Measurements from ENCODE around the gene SLC26A5.
"Not testable (repeated sequence)": the region's sequence is repeated elsewhere in the genome, so short reads cannot be mapped to it uniquely, and the experiment has no call there.

The SLC26A5 gene, protein sequence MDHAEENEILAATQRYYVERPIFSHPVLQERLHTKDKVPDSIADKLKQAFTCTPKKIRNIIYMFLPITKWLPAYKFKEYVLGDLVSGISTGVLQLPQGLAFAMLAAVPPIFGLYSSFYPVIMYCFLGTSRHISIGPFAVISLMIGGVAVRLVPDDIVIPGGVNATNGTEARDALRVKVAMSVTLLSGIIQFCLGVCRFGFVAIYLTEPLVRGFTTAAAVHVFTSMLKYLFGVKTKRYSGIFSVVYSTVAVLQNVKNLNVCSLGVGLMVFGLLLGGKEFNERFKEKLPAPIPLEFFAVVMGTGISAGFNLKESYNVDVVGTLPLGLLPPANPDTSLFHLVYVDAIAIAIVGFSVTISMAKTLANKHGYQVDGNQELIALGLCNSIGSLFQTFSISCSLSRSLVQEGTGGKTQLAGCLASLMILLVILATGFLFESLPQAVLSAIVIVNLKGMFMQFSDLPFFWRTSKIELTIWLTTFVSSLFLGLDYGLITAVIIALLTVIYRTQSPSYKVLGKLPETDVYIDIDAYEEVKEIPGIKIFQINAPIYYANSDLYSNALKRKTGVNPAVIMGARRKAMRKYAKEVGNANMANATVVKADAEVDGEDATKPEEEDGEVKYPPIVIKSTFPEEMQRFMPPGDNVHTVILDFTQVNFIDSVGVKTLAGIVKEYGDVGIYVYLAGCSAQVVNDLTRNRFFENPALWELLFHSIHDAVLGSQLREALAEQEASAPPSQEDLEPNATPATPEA

DNA sequence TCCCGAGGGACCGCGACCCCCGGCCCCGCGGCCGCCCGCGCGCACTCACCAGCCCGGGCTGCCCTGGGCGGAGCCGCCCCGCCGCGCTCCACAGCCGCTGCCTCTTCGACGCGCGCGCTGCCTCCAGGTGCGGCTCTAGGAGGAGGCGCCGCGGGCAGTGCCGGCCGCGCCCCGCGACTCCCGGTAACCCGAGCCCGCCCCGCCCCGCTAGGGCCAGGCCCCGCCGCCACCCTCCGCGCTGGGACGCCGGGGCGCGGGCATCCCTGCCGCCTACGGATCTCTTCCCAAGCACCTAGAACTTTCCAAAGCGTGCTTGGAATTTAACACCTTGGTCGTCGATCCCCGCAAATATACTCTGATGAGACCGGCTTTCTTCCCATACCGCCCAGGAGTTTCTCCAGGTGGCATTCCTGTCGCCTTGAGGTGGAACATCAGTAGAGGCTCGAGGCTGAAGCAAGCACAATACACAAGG lies at the start of gene SLC26A5:
Gene SLC26A5, minus strand, starts transcription at position 159 of the 472 bp plus-strand sequence. CDS start 24,693 bp downstream, outside the sequence.
- DNase-seq, result no peak

DNA sequence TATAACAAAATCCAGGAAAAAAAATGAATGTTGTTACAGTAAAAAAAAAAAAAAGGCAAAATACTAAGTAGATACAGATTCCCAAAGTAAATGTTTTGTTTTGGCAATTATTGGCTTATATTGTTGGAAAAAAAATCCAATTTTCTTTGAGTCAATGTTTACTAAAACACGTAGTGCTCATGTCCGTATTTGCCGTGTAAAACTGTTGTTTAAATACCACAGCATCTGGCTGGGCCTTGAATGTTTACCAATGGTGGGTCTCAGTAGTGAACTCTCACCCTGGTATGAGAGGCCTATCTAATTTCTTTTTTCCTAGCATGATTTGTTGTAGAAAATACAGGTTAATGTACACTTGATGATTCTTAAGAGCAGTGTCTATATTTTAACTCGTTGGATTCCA lies 41.4 kb upstream of the SLC26A5 start:
- no peak for DNase-seq

DNA sequence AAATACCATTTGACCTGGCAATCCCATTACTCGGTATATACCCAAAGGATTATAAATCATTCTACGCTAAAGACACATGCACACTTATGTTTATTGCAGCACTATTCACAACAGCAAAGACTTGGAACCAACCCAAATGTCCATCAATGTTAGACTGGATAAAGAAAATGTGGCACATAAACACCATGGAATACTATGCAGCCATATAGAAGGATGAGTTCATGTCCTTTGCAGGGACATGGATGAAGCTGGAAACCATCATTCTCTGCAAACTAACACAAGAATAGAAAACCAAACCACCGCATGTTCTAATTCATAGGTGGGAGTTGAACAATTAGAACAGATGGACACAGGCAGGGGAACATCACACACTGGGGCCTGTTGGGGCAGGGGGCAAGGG lies 40.9 kb upstream of the SLC26A5 start:
- not testable (repeated sequence) for DNase-seq

DNA sequence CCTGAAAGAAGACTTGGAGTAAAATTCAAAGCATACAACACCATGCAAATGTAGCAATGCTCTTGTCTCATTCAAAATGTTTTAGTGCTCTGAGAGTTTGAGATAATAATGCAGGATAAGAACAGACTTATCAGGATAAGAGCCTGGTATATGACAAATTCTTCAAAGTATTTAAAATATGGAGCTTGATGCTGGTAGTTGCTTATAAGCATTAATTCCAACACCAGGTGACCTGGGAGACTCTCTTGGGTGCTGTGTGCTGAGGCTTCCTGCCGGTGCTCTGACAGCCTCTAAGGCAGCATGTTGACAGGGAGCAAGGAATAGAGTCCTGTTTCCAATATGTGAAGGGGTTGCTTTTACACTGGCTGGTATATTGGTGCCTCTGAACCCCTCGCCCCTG lies 34.8 kb upstream of the SLC26A5 start:
- no peak for DNase-seq

DNA sequence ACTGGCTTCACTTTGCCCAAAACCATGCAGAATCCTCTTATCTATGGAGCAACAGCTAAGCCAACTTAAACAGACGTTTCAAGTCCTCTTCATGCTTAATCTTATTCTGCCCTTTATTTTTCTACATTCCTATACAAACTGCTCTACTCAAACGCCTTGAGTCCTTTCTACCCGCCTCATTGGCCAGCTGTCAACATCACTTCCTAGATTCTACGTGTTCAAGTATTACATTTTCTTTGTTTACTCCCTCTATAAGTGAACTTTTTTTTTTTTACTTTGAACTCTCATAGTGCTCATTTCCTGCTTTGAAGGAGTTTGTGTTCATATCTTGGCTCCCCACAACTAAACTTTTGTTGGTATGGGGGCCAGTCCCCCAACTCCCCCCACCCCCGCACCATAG lies 28.9 kb upstream of the SLC26A5 start:
- no peak for DNase-seq

DNA sequence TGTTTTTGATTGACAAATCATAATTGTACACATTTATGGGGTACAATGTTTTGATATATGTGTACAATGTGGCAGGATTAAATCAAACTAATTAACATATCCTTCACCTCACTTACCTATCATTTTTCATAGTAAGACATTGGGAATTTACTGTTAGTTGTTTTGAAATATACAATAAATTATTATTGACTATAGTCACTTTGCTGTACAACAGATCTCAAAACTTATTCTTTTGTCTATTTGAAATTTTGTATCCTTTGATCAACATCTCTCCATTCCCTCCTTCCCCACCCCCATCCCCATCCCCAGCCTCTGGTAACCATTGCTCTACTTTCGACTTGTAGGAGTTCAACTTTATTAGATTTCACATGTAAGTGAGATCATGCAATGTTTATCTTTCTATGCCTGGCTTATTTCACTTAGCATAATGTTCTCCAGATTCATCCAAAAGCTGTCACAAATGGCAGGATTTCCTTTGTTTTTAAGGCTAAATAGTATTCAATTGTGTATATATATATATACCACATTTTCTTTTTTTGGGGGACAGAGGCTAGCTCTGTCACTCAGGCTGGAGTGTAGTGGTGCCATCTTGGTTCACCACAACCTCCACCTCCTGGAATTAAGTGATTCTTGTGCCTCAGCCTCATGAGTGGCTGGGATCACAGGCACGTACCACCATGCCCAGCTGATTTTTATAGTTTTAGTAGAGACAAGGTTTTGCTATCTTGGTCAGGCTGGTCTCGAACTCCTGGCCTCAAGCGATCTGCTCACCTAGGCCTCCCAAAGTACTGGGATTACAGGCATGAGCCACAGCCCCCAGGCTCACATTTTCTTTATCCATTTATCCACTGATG lies 23.3 kb upstream of the SLC26A5 start:
- no peak for DNase-seq

DNA sequence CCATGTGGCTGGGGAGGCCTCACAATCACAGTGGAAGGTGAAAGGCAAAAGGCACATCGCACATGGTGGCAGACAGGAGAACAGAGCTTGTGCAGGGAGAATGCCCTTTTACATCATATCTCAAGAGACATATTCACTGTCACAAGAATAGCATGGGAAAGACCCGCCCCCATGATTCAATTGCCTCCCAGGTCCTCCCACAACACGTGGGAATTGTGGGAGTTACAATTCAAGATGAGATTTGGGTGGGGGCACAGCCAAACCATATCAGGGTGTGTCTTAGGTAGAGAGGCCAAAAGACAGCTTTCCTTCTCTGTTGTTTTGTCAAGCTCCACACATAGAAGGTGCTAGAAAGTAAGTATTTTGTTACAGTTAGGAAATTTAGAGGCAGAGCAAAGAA lies 20.8 kb upstream of the SLC26A5 start:
- DNase-seq, result no peak

DNA sequence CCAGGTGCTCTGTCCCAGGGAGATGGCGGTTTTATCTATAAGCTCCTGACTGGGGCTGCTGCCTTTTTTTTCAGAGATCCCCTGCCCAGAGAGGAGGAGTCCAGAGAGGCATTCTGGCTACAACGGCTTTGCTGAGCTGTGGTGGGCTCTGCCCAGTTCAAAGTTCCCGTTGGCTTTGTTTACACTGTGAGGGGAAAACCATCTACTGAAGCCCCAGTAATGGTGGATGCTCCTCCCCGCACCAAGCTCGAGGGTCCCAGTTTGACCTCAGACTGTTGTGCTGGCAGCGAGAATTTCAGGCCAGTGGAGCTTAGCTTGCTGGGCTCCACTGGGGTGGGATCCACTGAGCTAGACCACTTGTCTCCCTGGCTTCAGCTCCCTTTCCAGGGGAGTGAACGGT lies 16.4 kb upstream of the SLC26A5 start:
- DNase-seq, result no peak

DNA sequence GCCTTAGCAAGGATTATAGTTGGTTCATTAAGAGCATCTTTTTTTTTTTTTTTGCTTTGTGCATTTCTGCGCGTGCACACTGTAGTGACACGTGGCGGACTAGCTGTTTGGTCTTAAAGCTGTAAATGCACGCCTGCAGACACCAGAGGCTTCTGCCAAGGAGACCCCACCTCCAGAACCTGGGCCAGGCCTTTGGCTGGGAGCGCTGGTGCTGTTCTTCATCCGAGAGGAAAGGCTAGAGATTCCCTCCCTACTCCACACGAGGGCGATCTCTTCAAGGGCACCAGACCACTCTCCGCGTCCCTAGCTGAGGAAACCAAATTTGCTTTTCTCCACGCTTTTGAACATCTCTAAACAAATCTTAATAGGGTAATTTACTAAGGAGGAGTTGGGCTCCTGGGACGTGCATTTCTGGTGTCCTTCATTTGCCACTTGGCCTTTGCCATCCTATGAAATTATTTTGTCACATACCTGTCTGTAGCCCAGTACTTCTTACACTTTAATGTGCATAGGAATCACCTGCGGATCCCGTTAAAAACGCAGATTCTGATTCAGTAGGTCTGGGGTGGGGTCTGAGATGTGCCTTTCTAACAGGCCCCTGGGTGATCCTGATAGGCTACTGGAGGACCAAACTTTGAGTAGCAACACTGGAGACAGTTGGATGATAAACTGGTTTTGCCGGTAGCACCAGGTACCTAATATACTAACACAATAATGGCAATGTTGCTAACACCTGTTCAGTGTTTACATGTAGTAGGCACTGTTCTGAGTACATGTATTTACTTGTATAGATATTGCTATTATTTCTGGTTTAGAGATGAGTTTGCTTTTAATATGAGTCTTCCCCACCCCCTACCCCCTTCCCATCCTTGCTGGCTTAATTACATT lies 1.3 kb upstream of the SLC26A5 start:
- DNase-seq, result peak; percentile 50

DNA sequence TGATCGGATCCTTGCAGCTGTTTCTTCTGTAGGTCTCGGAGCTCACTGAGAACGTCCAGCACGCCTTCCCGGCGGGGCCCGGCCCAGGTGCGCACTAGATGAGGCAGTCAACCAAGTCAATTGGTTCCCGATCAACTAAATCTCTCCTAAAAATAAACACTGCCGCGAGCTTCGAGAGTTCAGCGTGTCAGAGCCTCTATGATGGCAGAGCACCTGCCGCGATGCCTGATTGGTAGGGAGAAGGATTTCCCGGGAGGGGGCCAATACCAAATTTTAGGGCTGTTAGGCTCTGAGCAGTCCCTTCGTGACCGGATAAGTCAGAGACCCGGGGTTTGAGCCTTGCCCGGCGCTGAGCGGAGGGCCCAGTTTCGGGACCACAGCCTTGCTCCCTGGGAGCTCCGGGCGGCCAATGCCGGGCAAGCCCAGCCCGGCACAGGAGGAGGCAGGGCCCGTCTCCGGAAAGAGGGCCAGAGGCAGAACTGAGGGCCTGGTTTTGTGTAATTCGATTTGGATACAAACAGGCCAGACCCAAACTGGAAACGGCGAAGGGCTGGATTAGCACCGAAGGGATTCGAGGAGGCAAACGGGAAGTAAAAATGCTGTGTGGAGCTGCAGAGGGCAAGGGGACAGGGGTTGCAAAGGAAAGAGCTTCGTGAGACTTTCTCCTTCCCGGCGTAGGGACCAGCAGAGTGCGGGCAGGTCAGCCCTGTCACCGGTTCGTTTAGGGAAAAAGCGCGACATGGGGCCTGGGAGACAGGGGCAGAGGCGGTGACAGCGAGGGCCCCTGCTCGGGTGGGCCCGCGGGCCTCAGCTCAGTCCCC lies 569 bp downstream of the SLC26A5 start:
- peak; percentile 12 for DNase-seq

DNA sequence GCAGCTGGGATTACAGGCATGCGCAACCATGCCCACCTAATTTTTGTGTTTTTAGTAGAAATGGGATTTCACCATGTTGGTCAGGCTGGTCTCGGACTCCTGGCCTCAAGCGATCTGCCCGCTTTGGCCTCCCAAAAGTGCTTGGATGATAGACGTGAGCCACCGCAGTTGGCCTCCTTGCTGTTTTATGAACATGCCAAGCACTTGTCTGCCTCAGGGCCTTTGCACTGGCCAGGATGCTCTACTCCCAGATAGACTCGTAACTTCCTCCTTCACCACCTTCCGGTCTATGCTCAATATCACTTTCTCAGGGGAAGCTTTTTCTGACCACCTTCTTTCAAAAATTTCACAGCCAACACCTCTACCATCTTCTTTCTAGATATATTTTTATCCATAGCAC lies 6.3 kb downstream of the SLC26A5 start:
- DNase-seq, result no peak

DNA sequence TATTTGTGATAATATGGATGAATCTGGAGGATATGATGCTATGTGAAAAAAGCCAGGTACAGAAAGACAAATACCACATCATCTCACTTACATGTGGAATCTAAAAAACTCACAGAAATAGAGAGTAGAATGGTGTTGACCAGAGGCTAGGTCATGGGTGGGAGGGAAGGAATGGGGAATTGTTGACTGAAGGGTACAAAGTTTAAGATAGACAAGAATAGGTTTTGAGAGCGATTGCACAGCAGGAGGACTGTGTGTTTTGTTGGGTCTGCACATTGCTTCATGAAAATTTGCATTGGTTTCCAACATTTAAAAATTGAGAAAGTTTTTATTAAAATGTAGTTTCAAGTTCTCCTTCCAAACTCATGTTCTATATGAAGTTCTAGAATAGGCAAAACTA lies 8.4 kb downstream of the SLC26A5 start:
- DNase-seq, result no peak

DNA sequence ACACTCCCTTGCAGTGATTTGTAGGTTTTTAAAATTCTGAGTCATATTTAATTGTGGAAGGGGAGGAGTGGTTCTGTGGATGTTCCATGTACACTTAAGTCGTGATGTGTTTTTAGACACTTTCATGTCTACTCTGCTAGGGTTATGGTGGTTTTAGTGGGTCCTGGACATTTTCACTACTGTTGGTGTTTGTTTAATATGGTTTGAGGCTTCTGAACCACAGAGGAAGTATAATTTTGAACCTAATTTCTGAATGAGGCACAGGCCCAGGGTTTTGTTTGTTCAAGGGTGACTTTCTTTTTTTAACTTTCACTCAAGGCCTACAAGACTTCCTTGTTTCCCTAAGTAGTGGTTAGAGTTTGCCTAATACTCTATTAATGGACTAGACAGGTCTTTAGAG lies 13.3 kb downstream of the SLC26A5 start:
- DNase-seq, result no peak

DNA sequence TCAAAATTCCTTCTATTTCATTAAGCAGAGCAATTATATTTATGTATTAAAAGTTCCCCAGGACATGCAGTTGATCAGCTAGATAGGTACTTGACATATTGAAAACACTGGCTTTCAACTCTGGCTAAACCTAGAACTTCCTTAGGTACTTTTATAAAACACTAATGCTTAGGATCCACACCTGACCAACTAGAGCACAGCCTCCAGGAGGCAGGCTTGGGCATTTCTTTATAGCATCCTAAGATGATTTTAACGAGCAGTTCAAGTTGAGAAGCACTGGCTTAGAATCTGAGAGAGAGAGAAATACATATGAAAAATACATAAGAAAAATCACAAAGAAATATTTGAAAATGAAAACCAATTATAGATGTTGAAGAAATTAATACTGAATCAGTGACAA lies 20.8 kb downstream of the SLC26A5 start:
- no peak for DNase-seq

DNA sequence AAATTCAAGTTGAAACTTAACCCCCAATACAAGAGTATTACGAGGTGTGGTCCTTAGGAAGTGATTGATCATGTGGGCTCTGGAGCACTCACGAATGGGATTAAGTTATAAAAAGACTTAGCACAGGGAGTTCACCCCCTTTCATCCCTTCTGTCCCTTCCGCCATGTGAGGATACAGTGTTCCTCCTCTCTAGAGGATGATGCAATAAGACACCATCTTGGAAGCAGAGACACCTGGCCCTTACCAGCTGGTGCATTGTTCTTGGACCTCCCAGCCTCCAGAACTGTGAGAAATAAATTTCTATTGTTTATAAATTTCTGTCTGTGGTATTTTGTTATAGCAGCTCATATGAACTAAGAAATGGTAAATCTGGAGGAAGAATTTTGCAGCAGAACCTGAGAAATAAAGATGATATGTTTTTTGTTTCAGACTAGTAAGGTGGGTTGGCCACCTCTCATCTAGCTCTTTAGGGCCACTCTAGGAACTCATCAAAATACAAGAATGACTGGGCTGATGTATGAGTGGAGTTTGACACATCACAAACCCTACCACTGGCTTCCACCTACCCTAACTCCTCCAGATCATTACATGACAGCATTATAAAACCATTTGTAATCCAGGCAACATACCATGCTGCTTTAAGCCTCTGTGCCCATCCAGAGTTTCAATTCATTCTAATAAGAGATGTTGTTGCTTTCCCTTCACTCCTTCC lies 22.4 kb downstream of the SLC26A5 start:
- no peak for DNase-seq

DNA sequence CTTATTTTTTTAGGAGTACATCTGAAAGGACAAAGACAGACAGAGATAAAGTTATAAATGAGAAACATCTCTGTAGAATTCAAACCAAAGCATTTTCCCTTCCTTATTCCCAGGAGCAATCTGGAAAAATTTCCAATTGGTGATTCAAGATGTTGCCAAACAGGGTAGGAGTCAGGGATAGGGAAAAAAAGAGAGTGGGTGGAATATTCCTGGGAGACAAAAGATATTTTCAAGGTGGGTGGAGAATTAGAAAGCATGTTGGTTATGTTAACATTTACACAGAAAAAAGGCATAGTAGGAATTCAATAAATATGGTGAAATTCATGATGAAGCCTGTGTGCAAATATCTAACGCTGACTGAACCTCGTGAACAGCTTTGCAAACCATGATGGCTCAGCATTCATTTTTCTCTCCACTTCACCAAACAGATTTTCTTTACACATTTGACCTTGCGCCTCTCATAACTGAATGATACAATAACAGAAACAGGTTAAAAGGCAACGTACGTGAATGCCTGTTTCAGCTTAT lies 25.1 kb downstream of the SLC26A5 start:
- no peak for DNase-seq

DNA sequence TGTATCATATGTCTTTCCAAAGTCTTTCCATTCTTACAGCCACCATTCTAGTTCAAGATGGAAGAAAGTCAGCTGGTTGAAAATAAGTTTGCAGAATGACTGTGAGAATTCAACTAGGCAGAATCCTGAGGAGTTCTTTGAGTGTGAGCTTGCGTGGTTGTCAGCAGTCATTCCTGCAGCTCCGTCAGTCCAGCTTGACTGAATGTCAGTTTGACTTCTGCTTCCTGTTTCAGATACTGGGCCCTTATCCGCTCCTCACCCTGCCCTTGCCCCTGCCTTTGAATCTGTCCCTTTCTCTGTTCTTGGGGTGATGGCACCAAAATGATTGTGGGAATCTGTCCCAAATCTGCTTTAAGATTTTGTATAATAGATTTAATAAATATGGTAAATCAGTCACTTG lies 27.8 kb downstream of the SLC26A5 start:
- no peak for DNase-seq

DNA sequence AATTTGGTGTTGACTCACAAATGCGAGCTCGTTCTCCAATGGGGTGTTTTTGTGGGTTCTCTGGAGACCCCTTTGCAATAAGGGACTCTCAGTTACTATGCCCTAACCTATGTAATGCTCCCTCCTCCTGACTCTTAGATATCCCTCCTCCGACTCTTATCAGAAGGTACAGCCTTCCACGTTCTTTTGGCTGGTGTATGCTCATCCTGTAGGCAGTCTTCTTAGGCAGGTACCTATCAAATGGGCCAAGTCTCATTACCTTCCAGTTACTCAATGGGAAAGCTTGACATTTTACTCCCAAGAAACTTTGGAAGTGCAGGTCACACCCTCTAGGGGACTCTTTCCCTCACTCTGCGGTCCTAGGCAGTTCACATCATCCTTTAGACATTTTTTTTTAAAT lies 32.6 kb downstream of the SLC26A5 start:
- no peak for DNase-seq

DNA sequence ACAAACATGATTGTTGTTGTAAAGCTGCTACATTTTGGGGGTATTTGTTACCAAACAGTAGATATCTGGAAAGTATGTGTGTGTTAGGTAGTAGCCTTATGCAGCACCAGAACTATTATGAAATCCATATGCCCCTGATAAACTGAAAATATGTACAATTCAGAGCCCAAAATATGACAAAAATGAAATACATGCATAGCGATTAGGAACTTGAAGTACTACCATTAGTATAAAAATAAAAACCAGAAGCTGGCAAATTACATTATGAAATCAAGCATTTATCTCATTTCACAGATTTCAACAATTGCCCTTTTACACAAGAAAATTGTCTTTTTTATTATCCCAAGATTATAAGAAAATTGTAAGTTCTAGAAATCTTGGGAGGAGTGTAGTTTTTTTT lies 33.9 kb downstream of the SLC26A5 start:
- DNase-seq, result no peak
